VCaP (cell line): Measurements from ENCODE around the gene LRRC70.

Source experiments
- H3K27ac ChIP-seq: fragments of 450-650 bp; 2 replicates; pipeline ENCODE4 v1.5.1; 2017
- TF ChIP-seq, protein P1 (sequence below): fragments of 450-650 bp; conservative IDR thresholded peaks from 2 replicates; pipeline ENCODE4 v1.5.1; 2017; ENCODE audit warnings: mild to moderate bottlenecking, moderate library complexity

LRRC70 gene

DNA sequence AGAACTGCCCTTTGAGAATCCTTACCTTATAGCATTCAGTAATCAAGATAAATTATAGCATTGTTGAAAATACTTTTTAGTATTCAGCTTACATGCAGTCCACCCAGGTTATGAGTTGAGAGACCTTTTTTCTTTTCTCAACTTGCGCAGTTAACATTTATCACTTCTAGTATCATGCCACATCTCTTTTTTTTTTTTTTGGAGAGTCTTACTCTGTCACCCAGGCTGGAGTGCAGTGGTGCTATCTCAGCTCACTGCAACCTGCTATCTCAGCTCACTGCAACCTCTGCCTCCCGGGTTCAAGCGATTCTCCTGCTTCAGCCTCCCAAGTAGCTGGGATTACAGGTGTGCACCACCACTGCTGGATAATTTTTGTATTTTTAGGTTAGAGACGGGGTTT, 29.0 kb downstream of the LRRC70 start:
- TF ChIP-seq, protein P1, sequence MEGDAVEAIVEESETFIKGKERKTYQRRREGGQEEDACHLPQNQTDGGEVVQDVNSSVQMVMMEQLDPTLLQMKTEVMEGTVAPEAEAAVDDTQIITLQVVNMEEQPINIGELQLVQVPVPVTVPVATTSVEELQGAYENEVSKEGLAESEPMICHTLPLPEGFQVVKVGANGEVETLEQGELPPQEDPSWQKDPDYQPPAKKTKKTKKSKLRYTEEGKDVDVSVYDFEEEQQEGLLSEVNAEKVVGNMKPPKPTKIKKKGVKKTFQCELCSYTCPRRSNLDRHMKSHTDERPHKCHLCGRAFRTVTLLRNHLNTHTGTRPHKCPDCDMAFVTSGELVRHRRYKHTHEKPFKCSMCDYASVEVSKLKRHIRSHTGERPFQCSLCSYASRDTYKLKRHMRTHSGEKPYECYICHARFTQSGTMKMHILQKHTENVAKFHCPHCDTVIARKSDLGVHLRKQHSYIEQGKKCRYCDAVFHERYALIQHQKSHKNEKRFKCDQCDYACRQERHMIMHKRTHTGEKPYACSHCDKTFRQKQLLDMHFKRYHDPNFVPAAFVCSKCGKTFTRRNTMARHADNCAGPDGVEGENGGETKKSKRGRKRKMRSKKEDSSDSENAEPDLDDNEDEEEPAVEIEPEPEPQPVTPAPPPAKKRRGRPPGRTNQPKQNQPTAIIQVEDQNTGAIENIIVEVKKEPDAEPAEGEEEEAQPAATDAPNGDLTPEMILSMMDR = no peak
- H3K27ac ChIP-seq = no peak overlapping the region

DNA sequence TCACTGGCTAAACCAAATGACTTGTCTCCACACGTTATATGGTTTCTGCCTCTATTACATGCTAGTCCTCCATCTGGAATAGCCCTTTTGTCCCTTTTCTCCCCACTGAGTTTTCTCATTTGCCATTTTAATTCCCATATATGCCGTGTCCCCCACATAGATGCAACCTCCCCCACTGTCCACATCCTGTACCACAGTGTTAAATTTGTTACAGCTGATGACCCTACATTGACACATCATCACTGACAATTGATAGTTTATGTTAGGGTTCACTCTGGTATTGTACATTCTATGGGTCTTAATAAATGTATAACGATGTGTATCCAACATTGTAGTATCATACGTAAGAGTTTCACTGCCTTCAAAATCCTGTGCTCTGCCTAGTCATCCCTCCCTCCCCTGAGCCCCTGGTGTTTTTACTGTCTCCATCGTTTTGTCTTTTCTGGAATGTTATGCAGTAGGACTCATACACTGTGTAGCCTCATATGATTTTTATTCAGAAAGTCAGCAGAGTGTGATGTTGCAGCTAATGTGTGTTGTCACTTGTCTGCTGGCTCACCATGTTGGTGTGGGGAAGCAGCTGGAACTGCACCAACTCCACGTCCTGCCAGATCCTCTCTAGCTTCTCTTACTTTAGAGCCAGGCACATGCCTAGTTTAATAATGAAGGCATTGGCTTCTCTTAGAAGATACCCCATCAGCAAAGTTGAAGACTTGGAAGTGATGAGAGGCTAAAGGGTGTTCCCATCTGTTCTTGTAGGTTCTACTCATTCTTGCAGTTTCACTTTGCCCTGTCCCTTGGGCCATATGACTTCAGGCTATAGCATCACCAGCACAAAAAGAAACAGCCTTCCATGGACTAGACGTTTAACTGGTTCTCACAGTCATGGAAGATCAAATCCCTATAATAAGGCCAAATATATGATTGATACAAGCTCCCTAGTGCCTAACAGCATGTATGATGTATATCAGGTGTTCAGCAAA, 30.2 kb downstream of the LRRC70 start:
- TF ChIP-seq, protein P1 = no peak
- no peak overlapping the region for H3K27ac ChIP-seq

DNA sequence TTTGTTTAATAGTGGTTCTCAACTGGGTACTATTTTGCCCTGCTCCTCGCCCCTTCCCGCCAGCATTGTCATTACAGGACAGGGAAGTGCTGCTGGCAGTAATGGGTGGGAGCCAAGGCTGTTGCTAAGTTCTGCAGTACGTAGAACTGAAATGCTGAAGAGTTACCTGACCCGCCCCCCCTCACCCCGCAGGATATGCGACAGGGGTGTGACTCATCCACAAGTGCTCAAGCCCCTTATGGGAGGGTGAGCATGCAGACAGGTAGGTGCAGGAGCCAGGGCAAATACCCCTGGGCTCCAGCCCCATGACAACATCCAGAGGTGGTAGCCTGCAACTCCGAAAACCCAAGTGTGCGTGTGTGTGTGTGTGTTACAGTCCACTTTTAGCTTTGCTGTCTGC, 35.7 kb downstream of the LRRC70 start:
- TF ChIP-seq, protein P1 = no peak
- no peak overlapping the region for H3K27ac ChIP-seq

DNA sequence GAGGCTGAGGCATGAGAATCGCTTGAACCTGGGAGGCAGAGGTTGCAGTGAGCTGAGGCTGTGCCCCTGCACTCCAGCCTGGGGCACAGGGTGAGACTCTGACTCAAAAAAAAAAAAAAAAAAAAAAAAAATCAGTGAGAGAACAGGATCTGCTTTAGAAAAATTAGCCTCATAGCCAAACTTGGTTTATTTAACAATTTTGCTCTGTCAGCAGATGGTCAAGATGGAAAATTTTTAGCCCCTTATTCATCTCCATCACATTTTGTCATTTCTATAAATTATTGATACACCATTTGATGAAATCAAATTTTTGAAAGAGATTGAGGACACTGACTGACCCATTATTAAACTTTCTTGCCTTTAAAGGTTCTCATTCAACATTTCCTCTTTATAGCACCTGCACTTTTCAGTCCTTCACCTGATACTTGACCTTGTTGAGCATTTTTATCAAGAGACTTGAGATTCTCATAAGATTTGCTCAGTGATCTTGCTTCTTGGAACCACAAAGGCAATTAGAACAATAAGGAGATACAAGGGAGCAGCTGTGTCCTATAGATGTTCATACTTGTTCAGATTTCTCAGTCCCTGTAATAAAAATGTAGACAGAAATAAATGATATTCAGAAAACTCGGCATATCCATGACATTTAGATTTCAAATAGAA, 38.1 kb downstream of the LRRC70 start:
- H3K27ac ChIP-seq = no peak overlapping the region

DNA sequence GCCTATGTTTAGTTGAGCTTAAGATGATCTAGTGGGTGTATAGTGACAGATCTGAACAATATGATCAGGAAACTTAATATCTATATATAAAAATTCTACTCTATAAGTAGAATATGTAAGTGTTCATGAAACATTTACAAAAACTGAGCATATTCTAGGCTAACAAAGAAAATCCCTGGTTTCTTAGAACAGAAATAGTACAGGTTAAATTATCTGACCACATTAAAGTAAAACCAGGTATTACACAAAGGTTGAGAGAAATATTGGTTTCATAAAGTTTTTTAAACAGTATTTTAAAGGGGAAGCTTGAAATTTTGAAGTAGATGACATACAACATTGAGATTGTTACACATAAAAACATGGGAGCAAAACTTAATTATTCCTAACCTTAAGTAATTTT, 39.3 kb downstream of the LRRC70 start:
- no peak overlapping the region for H3K27ac ChIP-seq
- TF ChIP-seq, protein P1 = no peak

More for the DNA sequence above, 38.1 kb downstream of the LRRC70 start:
- TF ChIP-seq, protein P1 = no peak

DNA sequence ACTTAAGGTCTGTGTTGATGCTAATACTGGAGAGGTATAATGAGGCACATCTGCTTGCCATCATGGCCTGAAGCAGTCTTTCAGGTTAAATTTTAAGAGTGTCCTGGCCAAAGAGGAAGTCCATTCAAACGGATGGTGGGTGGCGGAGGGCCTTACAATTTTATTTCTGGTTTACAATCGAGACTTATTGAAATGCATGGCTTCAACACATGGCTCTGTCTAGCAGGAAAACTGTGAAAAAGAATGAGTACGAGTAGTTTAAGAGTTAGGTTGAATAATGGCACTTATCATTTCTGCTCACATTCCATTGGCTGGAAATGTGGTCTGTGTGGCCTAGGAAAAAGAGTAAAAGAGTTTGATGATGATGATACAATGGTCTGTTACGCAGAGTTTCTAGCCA, 42.1 kb downstream of the LRRC70 start:
- TF ChIP-seq, protein P1 = no peak
- H3K27ac ChIP-seq = no peak overlapping the region

DNA sequence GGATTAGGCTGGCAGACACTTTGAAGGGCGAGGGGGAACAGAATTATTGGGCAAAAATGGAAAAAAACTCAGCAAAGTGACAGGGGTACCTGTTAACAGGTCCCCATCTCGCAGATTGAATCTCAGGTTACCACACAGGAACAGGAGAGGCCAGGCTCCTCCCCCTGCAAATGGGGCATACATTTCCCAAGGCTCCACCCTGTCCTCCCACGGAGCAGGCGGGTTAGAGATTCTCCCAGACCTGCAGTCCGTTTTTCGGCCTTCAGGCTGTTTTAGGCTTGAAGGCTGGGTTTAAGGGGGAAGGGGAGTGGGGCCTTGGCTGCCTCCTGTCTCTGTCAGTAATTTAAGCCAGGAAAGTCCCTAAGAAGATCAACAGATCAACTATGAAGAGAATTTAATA, 42.7 kb downstream of the LRRC70 start:
- TF ChIP-seq, protein P1 = no peak

More for the DNA sequence above, 42.7 kb downstream of the LRRC70 start:
- no peak overlapping the region for H3K27ac ChIP-seq
